ENCODE data around the gene PDCD10. TPM values are rescaled to one million over a fixed set of nuclear protein-coding genes. Genes with fewer than 3 reads are reported as not detected.

PDCD10 gene
- total and polyA plus RNA-seq, 9 donors, result 27.0 to 51.7 (median 35.1) TPM

DNA sequence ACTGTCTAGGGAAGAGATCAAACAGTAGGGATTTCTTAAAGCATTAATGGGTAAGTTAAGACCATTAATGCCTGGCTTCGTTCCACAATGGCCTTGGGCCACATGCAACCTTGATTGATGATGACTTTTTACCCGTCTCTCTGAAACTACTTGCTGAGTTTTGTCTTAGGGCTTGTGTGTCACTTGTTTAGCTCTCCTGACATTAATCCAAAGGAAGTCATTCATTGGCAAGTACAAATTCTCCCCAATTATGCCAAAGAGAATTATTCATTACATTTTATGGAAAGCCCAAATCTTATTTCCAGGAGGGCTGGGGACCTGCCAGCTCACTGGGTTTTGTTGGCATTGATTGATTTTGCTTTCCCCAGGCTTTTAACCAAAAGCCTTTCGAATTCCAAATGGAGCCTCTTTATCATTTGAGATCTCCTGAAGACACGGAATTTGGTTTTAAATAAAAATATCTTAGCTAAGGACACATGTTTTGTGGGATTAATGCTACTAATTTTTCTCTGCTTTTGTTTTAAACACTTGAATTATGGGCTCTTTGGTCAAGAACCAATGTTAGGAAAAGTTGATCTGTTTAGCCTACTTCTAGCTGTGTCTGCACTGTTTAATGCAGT is 41.5 kb upstream of the PDCD10 start:
- Histone ChIP-seq H3K27me3 (no peaks in the 10 kb centered on the region), H3K9me3 (no peaks in the 10 kb centered on the region), H3K36me3 (no peaks in the 10 kb centered on the region), H3K4me3 (no peak overlapping the region), H3K4me1 (ENCODE audit: insufficient read depth) (no peaks in the 10 kb centered on the region), H3K27ac (no peak overlapping the region)
- TF ChIP-seq EP300 (IDR thresholded peaks at IDR 0.05) (no peak), POLR2A (IDR thresholded peaks at IDR 0.05) (no peak)
- TF ChIP-seq, protein P1, sequence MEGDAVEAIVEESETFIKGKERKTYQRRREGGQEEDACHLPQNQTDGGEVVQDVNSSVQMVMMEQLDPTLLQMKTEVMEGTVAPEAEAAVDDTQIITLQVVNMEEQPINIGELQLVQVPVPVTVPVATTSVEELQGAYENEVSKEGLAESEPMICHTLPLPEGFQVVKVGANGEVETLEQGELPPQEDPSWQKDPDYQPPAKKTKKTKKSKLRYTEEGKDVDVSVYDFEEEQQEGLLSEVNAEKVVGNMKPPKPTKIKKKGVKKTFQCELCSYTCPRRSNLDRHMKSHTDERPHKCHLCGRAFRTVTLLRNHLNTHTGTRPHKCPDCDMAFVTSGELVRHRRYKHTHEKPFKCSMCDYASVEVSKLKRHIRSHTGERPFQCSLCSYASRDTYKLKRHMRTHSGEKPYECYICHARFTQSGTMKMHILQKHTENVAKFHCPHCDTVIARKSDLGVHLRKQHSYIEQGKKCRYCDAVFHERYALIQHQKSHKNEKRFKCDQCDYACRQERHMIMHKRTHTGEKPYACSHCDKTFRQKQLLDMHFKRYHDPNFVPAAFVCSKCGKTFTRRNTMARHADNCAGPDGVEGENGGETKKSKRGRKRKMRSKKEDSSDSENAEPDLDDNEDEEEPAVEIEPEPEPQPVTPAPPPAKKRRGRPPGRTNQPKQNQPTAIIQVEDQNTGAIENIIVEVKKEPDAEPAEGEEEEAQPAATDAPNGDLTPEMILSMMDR (IDR thresholded peaks at IDR 0.05), result no peak
- WGBS, 3 donors, result 31 to 61% (median 32%) methylated on average over 4 of the region's 4 CpGs
- DNase-seq, result no peak
- intact Hi-C loops (cut with DNase I), result no loop called here

DNA sequence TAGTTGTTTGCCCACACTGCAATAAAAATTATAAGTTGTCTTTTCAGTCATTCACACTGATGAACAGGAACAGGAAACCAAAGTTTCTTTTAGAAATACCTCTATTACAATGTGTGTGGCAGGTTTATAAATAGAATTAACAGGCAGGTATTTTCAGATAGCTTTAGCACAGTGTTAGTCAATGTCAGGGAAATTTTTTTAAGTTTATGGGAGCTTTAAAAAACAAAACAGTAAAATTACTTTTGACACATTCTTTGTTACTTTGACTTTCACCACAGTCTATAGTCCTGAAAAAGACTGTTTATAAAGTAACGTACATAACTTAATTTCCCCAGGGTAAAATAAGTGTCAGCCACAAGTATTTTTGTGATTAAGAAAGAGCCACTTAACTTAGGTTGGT is 38.9 kb upstream of the PDCD10 start:
- intact Hi-C loops (cut with DNase I), result no loop called here
- TF ChIP-seq POLR2A (IDR thresholded peaks at IDR 0.05) (no peak), EP300 (IDR thresholded peaks at IDR 0.05) (no peak)
- TF ChIP-seq, protein P1 (IDR thresholded peaks at IDR 0.05), result no peak
- Histone ChIP-seq H3K27me3 (no peaks in the 10 kb centered on the region), H3K9me3 (no peaks in the 10 kb centered on the region), H3K36me3 (no peaks in the 10 kb centered on the region), H3K4me3 (no peak overlapping the region), H3K4me1 (ENCODE audit: insufficient read depth) (no peaks in the 10 kb centered on the region), H3K27ac (no peak overlapping the region)
- no peak for DNase-seq
- 33 to 78% (median 59%) methylated on average over 1 of the region's 1 CpG for WGBS, 3 donors

DNA sequence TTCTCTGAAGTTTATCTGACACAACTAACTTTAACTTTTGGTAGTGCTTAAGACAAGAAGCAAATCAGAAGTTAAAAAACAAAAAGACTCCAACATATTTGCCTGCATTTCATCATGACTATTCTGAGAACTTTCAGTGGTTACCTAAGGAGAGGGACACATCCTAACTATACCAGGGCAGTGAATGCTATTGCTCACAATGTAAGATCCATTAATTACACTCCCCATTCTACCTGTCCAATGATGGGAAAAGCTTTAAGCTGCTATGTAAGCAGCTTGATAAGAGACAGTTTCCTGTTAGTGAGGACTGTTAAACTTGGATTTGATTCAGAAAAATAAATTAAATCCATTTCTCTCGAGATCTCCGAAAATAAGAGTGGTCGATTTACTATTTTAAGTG is 38.3 kb upstream of the PDCD10 start:
- no peak overlapping the region for H3K4me3 ChIP-seq
- H3K4me1 ChIP-seq (ENCODE audit: insufficient read depth), result no peaks in the 10 kb centered on the region
- no peaks in the 10 kb centered on the region for H3K27me3 ChIP-seq
- no peak for DNase-seq
- TF ChIP-seq, protein P1 (IDR thresholded peaks at IDR 0.05), result no peak
- TF ChIP-seq POLR2A (IDR thresholded peaks at IDR 0.05) (no peak), EP300 (IDR thresholded peaks at IDR 0.05) (no peak)
- no peaks in the 10 kb centered on the region for H3K9me3 ChIP-seq
- intact Hi-C loops (cut with DNase I), result no loop called here
- H3K36me3 ChIP-seq, result no peaks in the 10 kb centered on the region
- H3K27ac ChIP-seq, result no peak overlapping the region
- 46 to 74% (median 48%) methylated on average over 3 of the region's 3 CpGs for WGBS, 3 donors

DNA sequence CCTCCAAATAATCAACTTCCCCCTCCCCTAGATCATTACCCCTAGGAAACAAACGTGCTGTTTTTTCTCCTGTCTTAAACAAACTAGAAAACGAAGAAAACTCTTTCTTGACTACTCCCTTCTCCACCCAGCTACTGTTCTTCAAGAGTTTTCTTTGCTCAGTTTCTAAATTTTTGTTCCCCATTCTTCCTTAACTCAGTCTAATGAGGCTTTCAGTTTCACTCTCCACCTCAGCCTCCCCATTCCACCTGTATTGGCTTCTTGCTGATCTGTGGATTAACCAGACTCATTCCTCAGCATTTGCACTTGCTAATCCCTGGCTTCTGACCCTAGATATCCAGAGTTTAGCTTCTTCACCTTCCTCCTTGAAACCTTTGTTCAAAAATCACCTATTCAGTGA is 27.6 kb upstream of the PDCD10 start:
- TF ChIP-seq, protein P1 (IDR thresholded peaks at IDR 0.05), result no peak
- no peak for TF ChIP-seq EP300 (IDR thresholded peaks at IDR 0.05)
- TF ChIP-seq POLR2A (IDR thresholded peaks at IDR 0.05), result no peak
- 43 to 50% (median 46%) methylated on average over 2 of the region's 2 CpGs for WGBS, 3 donors
- Histone ChIP-seq H3K27me3 (no peaks in the 10 kb centered on the region), H3K4me1 (ENCODE audit: insufficient read depth) (no peaks in the 10 kb centered on the region), H3K27ac (no peak overlapping the region), H3K9me3 (no peaks in the 10 kb centered on the region), H3K36me3 (no peaks in the 10 kb centered on the region), H3K4me3 (no peak overlapping the region)
- no peak for DNase-seq
- intact Hi-C loops (cut with DNase I), result no loop called here

Measured in ovary (tissue), 9 donors.